ENCODE measurements around the gene ARHGEF25.
"Not testable (repeated sequence)": the region's sequence is repeated elsewhere in the genome, so short reads cannot be mapped to it uniquely, and the experiment has no call there.

Gene ARHGEF25

DNA sequence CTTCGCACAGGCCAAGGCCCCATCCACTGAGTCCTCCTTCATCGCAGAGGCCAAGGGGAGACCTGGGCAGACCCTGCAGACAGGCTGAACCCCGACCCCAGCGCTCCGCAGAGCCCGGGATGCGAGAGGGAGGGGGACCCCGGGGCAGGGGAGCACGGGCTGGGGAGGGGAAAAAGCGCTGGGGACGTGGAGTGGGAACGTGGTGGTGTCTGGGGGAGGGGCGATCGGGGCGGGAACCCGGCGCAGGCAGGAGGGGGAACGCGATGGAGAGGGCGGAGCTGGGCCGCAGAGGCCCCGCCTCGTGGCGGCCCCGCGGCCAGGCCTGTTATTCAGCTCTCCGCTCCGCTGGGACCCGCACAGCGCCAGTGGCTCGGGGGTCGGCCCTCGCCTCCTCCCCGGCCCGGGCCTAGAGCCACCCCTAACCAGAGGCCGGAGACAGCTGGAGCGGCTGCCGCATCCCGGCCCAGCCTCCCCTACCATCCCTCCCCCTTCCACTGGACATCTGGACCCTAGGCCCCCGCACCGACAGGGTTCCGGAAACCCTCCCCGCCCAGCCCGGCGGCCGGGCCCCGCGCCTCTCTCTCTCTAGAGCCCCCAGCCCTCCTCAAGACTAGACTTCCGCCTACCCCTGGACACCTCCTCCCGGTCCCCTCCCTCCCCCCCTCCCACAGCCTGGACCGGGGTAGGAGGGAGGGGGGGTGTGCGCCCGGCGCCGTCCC, at the start of gene ARHGEF25:
Gene ARHGEF25, plus strand, starts transcription at position 328 of the 719 bp plus-strand sequence. CDS start 460 bp downstream, outside the sequence.
- DNase-seq: no peak

DNA sequence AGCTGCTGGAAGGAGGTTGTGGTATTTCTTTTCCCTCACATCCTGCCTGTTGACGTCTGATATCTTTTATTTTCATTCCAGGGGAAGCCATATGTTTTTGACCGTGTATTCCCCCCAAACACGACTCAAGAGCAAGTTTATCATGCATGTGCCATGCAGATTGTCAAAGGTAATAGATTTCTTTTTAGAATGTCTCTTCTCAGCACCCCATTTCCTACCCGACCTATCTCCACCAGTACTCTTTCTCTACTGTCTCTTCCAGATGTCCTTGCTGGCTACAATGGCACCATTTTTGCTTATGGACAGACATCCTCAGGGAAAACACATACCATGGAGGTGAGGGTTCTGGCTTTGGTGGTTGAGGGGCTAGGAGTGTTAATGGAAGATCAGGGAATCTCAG, 47.9 kb upstream of the ARHGEF25 start:
- DNase-seq: no peak

DNA sequence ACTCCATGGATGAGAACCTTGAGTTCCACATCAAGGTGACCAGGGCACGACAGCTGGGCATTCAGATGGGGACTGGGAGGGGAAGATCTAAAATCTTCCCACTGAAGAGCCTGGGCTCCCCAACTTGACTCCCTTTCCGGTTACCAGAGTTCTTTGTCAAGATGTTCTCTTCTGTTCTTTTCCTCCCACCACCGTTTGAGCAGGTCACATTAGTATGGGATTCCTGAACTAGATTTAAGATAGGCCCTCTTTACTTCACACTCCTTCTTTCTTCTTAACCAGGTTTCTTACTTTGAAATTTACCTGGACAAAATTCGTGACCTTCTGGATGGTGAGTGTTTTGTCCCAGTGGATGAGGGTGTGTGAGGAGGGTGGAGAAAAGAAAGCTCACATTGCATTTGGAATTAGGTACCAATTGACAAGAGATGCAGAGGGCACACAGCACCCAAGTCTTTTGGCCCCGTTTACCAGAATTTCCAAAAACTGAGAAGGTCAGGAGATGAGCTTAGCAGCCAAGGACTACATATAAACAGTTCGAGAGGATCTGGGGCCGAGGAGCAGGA, 47.0 kb upstream of the ARHGEF25 start:
- DNase-seq: no peak

DNA sequence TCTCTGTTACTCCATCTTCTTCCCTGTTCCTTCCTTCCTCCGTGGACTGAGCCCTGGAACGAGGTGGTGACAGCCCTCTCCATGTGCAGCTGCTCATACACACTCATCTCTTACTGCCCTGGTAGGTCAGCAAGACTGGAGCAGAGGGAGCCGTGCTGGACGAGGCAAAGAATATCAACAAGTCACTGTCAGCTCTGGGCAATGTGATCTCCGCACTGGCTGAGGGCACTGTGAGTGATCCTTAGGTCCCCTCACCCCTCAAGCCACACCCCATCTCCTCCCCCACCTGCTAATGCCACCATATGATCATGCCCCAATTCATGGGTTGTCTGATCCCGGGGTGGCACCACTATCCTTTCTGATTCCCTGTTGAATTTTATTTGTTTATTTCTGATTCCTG, 42.4 kb upstream of the ARHGEF25 start:
- DNase-seq: no peak

DNA sequence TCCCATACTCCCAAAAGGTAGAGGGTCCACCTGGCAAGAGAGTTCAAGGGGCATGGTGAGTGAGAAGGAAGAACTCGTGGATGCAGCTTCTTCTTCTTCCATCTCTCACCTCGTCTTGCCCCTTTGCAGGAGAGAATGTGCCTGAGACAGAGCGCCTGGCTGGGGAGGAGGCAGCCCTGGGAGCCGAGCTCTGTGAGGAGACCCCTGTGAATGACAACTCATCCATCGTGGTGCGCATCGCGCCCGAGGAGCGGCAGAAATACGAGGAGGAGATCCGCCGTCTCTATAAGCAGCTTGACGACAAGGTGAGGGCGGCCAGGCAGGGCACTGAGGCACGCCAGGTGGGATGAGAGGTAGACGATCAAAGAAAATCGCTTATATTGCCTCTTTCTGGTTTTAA, 41.4 kb upstream of the ARHGEF25 start:
- DNase-seq: no peak

DNA sequence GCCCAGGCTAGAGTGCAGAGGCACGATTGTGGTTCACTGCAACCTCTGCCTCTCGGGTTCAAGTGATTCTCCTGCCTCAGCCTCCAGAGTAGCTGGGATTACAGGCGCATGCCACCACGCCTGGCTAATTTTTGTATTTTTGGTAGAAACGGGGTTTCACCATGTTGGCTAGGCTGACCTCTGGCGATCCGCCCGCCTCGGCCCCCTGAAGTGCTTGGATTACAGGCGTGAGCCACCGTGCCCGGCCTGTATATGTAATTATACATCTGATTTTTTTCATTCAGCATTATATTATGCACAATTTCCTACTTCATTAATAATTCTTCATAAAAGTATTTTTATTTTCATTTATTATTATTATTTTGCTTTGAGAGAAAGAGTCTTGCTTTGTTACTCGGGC, 40.8 kb upstream of the ARHGEF25 start:
- DNase-seq: not testable (repeated sequence)

DNA sequence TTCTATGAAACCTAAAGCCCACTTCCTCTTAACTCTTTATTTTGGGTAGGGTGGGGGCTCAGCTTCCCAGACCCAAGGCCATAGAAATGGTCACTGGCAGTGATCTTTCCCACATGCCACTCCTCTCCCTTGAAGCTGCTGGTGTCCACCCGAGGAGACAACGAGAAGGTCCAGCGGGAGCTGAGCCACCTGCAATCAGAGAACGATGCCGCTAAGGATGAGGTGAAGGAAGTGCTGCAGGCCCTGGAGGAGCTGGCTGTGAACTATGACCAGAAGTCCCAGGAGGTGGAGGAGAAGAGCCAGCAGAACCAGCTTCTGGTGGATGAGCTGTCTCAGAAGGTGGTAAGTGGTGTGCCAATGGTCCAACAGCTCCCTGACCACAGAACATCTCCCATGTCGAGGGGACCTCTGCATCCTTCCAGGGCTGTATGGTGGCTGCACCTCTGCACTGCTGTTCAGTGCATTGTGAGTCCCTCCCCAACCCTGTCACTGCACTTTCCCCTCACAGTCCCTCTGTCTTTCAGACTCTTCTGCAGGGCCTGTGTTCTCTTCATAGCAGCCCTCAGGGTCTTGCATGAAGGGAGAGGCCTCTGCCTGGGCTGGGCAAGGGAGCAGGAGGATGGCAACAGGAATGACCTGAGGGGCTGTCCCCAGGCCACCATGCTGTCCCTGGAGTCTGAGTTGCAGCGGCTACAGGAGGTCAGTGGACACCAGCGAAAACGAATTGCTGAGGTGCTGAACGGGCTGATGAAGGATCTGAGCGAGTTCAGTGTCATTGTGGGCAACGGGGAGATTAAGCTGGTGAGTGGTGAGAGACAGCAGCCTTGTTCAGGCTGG, 39.1 kb upstream of the ARHGEF25 start:
- DNase-seq: no peak

DNA sequence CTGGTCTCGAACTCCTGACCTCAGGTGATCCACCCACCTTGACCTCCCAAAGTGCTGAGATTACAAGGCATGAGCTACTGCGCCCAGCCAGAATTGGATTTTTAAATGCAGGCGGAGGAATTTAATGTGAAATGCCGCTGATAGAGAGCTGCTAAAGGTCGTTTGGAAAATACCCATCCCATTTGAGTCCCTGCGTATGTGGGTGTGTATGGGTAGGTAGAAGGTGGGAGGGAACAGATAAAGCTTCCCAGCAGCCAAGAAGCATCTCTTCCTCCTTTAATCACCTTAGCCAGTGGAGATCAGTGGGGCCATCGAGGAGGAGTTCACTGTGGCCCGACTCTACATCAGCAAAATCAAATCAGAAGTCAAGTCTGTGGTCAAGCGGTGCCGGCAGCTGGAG, 36.4 kb upstream of the ARHGEF25 start:
- DNase-seq: no peak

DNA sequence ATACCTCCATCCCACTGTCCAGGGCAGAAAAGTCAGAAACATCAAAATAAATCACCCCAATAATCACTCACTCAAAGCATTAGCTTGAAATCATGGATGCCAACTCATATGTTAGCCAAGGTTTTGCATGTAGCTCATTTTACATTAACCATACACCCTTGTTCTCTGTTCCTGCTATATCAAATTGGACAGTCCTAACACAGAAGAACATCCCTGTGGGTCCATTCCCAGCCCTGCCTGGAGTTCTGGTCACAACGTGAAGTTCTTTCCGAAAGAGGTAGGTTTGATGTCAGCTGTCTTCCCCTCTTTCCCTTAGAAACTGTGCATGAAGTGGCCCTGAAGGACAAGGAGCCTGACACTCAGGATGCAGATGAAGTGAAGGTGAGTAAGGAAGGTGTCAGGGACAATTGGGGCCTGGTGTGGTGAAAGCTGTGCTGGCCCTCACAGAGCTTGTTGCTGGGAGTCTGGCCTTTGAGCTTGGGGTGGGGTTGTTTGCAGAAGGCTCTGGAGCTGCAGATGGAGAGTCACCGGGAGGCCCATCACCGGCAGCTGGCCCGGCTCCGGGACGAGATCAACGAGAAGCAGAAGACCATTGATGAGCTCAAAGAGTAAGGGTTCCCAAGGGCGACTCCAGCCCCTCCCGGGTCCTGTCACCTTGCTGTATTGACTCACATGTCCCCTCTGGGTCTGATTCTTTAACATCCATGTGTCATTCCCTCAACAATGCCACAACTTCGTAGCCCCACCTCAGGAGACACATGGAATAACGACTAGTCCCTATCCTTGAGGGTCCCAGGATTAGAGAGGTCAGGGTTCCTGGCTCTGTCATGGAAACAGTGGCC, 35.2 kb upstream of the ARHGEF25 start:
- no peak for DNase-seq

DNA sequence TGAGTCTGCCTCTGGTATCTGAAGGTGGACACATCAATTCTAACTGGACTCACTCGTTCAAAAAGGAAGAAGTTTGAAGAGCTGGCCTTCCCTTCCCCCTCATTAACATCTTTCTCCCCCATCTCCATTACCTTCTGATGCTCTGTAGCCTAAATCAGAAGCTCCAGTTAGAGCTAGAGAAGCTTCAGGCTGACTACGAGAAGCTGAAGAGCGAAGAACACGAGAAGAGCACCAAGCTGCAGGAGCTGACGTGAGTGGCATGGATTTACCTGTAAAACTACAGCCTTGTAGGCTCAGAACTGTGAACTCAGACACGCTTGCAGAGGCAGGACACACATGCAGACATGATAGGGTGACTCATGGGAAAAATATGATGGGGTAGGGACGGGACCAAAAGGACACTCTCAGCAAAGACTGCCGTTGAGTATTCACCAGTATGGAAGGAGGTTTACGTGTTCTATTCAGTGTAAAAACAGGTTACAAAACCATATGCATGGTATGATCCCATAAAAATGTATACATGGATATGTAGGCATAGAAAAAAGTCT, 34.5 kb upstream of the ARHGEF25 start:
- no peak for DNase-seq

DNA sequence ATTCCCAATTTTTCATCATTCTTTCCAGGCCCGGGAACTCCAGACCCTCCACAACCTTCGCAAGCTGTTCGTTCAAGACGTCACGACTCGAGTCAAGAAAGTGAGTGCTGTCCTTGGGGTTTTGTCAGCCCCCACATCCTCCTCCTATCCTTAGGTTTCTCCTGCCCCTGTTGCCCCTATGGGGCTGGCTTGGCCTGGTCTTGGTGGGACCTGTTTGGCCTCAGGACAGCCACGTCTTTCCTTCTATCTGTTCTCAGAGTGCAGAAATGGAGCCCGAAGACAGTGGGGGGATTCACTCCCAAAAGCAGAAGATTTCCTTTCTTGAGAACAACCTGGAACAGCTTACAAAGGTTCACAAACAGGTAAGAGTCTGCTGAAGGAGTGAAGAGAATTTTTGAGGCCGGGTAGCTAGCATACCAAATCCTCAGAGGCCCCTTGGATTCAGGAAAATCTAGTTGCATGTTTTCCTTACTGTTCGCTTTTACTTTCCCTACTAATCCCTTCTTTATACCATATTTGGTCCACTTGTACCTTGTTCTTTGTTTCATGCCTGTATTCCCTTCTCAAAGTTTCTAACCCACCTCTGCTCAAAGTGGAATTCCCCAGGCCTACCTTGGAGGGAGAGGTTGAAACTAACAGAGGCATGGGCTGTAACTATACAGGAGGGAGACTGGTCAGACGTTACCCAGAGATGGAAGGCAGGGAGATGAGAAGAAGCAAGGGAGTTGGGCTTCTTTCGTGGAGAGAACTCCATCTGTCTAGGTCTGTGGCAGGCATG, 33.1 kb upstream of the ARHGEF25 start:
- DNase-seq: no peak

DNA sequence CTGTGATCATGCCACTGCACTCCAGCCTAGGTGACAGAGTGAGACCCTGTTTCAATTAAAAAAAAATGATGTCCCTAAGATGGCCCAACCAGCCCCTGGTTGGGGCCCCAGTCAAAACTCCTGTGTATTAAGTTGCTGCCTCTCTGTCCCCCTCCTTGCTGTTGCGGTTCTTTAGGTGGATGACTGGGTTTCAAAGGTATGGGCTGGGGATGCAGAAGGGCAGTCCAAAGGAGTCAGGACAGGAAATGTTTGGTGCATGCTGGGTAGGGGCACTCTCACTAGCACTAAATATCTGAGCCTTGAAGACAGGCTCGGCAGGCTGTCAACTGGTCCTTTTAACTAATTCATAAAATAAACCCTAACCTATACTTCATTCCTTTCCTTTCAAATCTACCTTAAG, 32.2 kb upstream of the ARHGEF25 start:
- no peak for DNase-seq

DNA sequence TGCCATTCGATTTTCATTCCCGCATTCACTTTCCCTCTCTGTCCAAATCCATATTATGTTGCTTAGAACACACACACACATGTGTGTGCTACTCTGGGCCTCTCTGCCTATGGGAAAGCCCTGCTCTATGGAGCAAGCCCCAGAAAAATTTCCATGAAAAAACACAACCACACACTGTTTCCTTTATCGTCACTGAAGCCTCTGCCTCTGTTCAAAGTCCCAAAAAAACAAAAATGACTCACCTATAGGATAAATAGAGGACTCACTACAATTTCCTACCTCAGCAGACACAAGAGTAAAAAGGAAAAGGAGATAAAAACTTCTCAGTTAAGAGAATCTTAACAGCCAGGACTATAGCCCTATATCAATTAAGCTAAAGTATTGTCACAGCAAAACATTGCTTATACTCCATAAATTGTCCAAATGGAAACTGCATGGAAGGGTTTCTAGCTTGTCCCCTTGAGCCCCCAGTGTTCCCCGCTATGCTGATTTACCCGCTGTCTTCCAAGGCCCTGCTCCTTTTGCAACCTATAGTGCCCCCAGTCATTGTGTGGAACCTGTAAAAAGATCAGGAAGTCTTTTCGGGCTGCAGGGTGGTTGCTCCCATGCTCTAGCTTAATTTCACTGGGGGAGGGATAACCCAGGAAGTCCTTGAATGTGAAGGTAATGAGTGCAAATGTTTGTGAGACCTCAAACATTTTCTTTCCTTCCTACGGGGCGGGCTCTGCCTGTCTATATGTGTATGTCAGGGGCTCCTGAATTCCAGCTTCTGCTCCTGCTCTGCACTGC, 31.4 kb upstream of the ARHGEF25 start:
- DNase-seq: no peak

DNA sequence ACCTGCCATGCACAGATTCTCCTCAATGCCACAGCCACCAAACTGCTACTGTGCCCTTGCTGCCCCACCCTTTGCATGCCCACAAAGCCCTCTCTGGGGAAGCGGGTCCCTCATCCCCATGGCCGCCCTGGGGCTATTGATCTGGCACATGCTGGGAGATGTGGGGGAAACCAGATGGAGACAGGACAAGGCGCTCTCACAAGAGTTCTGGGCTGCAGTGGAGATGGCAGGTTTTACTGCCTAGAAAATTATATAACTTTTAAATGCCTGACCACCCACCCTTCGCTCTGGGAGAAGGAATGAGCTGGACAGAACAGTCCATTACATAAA, 30.8 kb upstream of the ARHGEF25 start:
- DNase-seq: no peak

DNA sequence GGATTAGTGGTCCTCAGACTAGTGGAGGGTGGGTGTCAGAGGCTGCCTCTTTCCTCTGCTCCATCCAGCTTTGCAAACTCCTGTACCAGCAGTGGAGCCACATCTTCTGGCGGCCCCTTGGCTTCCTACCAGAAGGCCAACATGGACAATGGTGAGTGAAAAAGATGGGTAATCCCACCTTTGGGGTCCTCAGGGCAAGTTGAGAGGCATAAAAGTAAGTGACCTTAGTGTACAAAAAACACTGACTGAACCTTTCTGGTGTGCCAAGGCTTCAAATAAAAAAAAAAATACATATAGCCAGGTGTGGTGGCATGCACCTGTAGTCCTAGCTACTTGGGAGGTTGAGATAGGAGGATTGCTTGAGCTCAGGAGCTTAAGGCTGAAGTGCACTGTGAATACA, 29.4 kb upstream of the ARHGEF25 start:
- DNase-seq: no peak

DNA sequence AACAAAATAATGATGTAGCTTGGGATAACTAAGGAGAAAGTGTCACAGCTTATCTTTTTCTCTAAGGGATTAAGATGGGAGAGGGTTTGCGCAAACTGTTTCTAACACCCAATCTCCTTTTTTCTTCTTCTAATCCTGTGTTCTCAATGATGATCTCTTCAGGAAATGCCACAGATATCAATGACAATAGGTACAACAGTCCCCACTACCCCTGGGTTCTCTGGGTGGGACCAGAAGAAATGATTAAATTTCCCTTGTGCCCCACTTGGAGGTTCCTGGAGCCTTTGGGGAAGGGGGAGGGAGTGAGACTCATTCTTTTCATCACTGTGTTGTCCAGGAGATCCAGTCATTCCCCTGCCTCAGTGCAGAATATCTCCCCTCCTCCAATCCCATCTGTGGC, 28.8 kb upstream of the ARHGEF25 start:
- DNase-seq: no peak

DNA sequence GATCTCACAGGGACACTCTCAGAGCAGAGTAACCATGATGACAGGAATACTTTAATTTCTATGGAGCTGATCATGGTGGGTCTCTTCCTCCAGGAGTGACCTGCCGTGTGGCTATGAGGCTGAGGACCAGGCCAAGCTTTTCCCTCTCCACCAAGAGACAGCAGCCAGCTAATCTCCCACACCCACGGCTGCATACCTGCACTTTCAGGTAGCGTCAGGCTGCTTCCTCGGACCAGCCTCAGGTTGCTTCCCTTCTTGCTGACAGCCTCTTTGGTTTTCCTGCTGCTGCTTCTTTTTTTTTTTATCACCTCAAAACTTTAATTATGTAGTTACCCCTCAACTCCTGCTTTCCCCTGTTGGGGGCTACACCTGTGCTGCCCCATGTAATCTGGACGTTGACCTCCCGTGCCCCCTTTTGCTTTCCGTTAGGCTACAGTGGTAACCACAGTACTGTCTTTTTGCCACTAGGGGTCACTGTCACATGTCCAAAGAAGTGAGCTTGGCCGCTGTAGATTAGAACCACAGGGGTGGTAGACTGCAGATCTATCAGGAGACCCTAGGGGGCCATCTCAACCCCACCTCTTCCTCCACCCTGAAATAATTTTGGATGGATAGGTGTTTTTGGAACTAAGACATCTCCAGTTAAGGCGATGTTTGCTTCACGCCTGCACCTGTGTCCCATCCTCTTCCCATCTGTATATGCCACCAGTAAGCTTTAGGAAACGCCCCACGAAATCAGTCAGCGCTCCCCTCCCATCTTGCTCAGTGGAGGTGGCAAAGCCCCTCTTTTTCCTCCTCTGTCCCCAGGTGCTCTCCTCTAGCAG, 28.0 kb upstream of the ARHGEF25 start:
- DNase-seq: peak; percentile 60

DNA sequence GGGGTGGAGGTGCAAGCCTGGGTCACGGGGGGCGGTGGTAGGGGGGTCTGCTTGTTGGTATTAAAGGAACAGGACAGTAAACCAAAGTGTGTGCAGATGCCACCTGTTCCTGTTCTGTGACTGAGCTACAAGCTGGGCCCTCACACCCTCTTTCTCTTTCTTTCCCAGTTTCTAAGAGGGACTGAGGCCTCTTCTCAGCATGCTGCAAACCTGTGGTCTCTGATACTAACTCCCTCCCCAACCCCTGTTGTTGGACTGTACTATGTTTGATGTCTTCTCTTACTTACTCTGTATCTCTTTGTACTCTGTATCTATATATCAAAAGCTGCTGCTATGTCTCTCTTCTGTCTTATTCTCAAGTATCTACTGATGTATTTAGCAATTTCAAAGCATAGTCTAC, 27.2 kb upstream of the ARHGEF25 start:
- no peak for DNase-seq

DNA sequence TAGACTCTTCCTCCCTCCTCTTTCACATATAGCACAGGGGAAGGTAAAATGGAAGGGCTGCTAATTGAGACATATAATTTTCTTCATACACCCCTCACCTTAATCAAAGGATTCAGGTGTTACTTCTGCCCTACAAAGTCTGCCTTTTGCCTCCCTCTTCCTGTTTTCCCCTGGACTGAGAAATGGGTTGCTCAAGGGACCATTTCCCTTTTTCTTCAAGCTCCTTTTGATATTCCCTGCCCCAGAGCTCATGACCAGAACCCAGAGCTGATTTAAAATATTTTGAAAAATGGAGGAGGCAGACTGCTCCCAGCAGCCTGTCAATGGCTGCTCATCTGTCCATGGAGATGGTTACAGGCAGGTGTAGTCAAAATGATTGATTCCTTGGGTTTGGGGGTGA, 26.5 kb upstream of the ARHGEF25 start:
- no peak for DNase-seq

DNA sequence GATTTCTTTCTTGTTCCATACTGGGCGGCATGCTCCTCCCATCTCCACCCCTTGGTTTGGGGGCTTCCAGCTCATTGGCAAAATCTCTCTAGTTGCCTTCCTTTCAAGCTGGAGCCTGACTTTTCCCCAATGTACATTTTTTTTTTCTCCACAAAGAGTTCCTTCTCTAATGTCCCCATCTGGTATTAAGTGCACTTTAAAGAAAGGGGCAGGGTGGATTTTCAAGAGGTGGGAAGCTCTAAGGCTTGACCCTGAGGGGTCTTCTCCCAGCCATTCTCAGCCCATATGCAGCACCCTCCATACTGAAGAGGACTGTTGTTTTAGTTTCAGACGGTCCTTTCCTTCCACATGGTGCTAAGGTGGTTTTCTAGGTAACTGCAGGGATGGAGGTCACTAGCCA, 26.1 kb upstream of the ARHGEF25 start:
- DNase-seq: no peak
